HepG2 (cell line): ENCODE data around the gene IGSF21. TPM values are rescaled to one million over a fixed set of nuclear protein-coding genes. Genes with fewer than 3 reads are reported as not detected.

ENCODE experiments used
- ATAC-seq: fragments of 200-7000 bp; cut with Tn5 transposase; 3 replicates; pipeline ENCODE4 v1.9.1; 2020; ENCODE audit warnings: mild to moderate bottlenecking, moderate library complexity
- BruUV-seq: library from RNA; stranded (reverse); fragments of 400-500 nt; replicated peaks from 2 replicates; lab custom pipeline; 2021; lab: Mats Ljungman, UMichigan
- CTCF ChIA-PET: fragments of 300-600 bp; formaldehyde crosslinking; extraction: SDS; loops from one replicate; lab custom pipeline; 2021; ENCODE audit warnings: low total read pairs, inconsistent platforms, low intra/inter-chr PET ratio; lab: Yijun Ruan, JAX
- POLR2A ChIA-PET: fragments of 350-600 bp; sonication (Branson Sonifier 250); formaldehyde crosslinking; loops from one replicate; lab custom pipeline; 2020; ENCODE audit warnings: antibody characterized with exemption, inconsistent platforms; lab: Yijun Ruan, JAX
- DNase-seq: peaks from one replicate; pipeline ENCODE4 v3.0.0-alpha.2; 2015; ENCODE audit warnings: low spot score
- FAIRE-seq: peaks from 3 replicates; lab custom pipeline; 2011; peaks lifted over from hg19 to GRCh38; lab: Jason Lieb, UNC
- H2AFZ ChIP-seq: one replicate; pipeline ENCODE4 v1.6.1; 2011; ENCODE audit warnings: low read length, inconsistent platforms
- H3K27ac ChIP-seq: fragments of 300-600 bp; 3 replicates; pipeline ENCODE4 v1.8.0; 2011; ENCODE audit warnings: mixed run types, mild to moderate bottlenecking, mixed read lengths, low read length, inconsistent platforms; ENCODE audit not compliant: insufficient read depth; ENCODE audit errors: extremely low read length
- H3K27me3 ChIP-seq, 2 experiments: fragments of 200-600 bp in 1 of 2; 2 replicates in 1 of 2; 3 replicates in 1 of 2; pipeline versions ENCODE4 v1.6.0 to v1.8.0; 2011; ENCODE audit warnings: low read length in 2 of 2, mild to moderate bottlenecking in 2 of 2, moderate library complexity in 2 of 2, inconsistent platforms in 1 of 2; ENCODE audit not compliant: insufficient read depth in 2 of 2, control insufficient read depth in 1 of 2
- H3K36me3 ChIP-seq, 2 experiments: fragments of 200-600 bp in 1 of 2; replicated peaks in 1 of 2; 2 replicates in 1 of 2; 3 replicates in 1 of 2; pipeline versions ENCODE4 v1.5.1 to v1.8.0; 2011; ENCODE audit warnings: low read length in 2 of 2, inconsistent platforms in 1 of 2; ENCODE audit not compliant: insufficient read depth in 2 of 2, control insufficient read depth in 1 of 2
- H3K4me1 ChIP-seq: 2 replicates; pipeline ENCODE4 v1.5.1; 2012; ENCODE audit warnings: low read length, inconsistent platforms; ENCODE audit not compliant: insufficient read depth
- H3K4me2 ChIP-seq: 2 replicates; pipeline ENCODE4 v1.6.0; 2011; ENCODE audit warnings: low read depth, low read length, inconsistent platforms
- H3K4me3 ChIP-seq, 3 experiments: fragments of 200-600 bp in 1 of 3; sonication (generic), shearing (Covaris generic) in 1 of 3; replicated peaks in 1 of 3; 2 replicates each; pipeline ENCODE4 v1.5.1; 2011 to 2016; ENCODE audit warnings: low read length in 3 of 3, inconsistent platforms in 2 of 3, low read depth in 2 of 3, mild to moderate bottlenecking in 2 of 3, control low read depth in 1 of 3, mixed read lengths in 1 of 3; ENCODE audit not compliant: insufficient read depth in 1 of 3
- H3K79me2 ChIP-seq: one replicate; pipeline ENCODE4 v1.6.1; 2011; ENCODE audit warnings: low read length, inconsistent platforms; ENCODE audit not compliant: insufficient read depth
- H3K9ac ChIP-seq: 2 replicates; pipeline ENCODE4 v1.6.0; 2011; ENCODE audit warnings: mild to moderate bottlenecking, low read depth, low read length, inconsistent platforms; ENCODE audit not compliant: insufficient read depth
- H3K9me3 ChIP-seq: 2 replicates; pipeline ENCODE4 v1.5.1; 2012; ENCODE audit warnings: mild to moderate bottlenecking, low read length
- H4K20me1 ChIP-seq: 2 replicates; pipeline ENCODE4 v1.6.0; 2011; ENCODE audit warnings: inconsistent platforms, mild to moderate bottlenecking, low read length, moderate library complexity; ENCODE audit not compliant: insufficient read depth
- ATRX ChIP-seq: sonication (generic); formaldehyde crosslinking; IDR thresholded peaks from 2 replicates; pipeline ENCODE4 v1.4.0; 2020; ENCODE audit warnings: missing genetic modification reagents, borderline replicate concordance
- CREM ChIP-seq, 2 experiments: sonication (generic) in 1 of 2; formaldehyde crosslinking in 1 of 2; IDR thresholded peaks; 2 replicates each; pipeline versions ENCODE4 v1.4.0 to v1.6.1; 2016 to 2020; ENCODE audit warnings: antibody characterized with exemption in 1 of 2, mild to moderate bottlenecking in 1 of 2, missing genetic modification reagents in 1 of 2
- GLMP ChIP-seq: sonication (generic); formaldehyde crosslinking; IDR thresholded peaks from 2 replicates; pipeline ENCODE4 v1.9.0; 2021; ENCODE audit warnings: missing genetic modification reagents, mild to moderate bottlenecking, borderline replicate concordance
- HOXA9 ChIP-seq: sonication (generic); formaldehyde crosslinking; IDR thresholded peaks from 2 replicates; pipeline ENCODE4 v1.8.1; 2022; ENCODE audit warnings: missing genetic modification reagents, mild to moderate bottlenecking, moderate library complexity, borderline replicate concordance
- KDM3A ChIP-seq: IDR thresholded peaks from 2 replicates; pipeline ENCODE4 v1.6.1; 2018; ENCODE audit warnings: low read depth, missing compliant biosample characterization
- RAD21 ChIP-seq: fragments of 450-650 bp; formaldehyde crosslinking; IDR thresholded peaks from 2 replicates; pipeline ENCODE4 v1.5.0; 2020; ENCODE audit warnings: mild to moderate bottlenecking
- SMAD1 ChIP-seq: sonication (generic); formaldehyde crosslinking; IDR thresholded peaks from 2 replicates; pipeline ENCODE4 v1.4.0; 2020; ENCODE audit warnings: missing genetic modification reagents, low read depth, mild to moderate bottlenecking, borderline replicate concordance
- XBP1 ChIP-seq: sonication (generic); formaldehyde crosslinking; IDR thresholded peaks from 2 replicates; pipeline ENCODE4 v1.5.0; 2020; ENCODE audit warnings: missing genetic modification reagents
- ZBTB1 ChIP-seq: sonication (generic); formaldehyde crosslinking; IDR thresholded peaks from 2 replicates; pipeline ENCODE4 v1.4.0; 2020; ENCODE audit warnings: missing genetic modification reagents, borderline replicate concordance
- ZC3H4 ChIP-seq: sonication (generic); formaldehyde crosslinking; IDR thresholded peaks from 2 replicates; pipeline ENCODE4 v1.4.0; 2020; ENCODE audit warnings: missing genetic modification reagents, borderline replicate concordance
- ZFP41 ChIP-seq: sonication (generic); formaldehyde crosslinking; IDR thresholded peaks from 2 replicates; pipeline ENCODE4 v1.4.0; 2020; ENCODE audit warnings: mild to moderate bottlenecking, missing genetic modification reagents, borderline replicate concordance
- ZNF547 ChIP-seq: sonication (generic); formaldehyde crosslinking; IDR thresholded peaks from 2 replicates; pipeline ENCODE4 v1.5.1; 2020; ENCODE audit warnings: mild to moderate bottlenecking, missing genetic modification reagents
- ZNF777 ChIP-seq: sonication (generic); formaldehyde crosslinking; IDR thresholded peaks from 2 replicates; pipeline ENCODE4 v1.4.0; 2020; ENCODE audit warnings: missing genetic modification reagents
- ZNF850 ChIP-seq: sonication (generic); formaldehyde crosslinking; conservative IDR thresholded peaks from 2 replicates; pipeline ENCODE4 v1.9.0; 2021; ENCODE audit warnings: mild to moderate bottlenecking, missing genetic modification reagents
- WGBS: methylation state at CpG from one replicate; pipeline ENCODE4 v1.1.6; 2017; ENCODE audit warnings: low lambda C conversion rate; 5-methylcytosine and 5-hydroxymethylcytosine counted together
- in situ Hi-C: cut with HindIII; loops from 2 replicates; pipeline ENCODE4 v1.10.0; 2017; ENCODE audit warnings: low pct_unique_long_range_greater_than_20kb; ENCODE audit not compliant: extremely low pct_ligation_motif_present
- intact Hi-C: fragments of 100-400 bp; cut with micrococcal nuclease; formaldehyde crosslinking; loops from one replicate; pipeline ENCODE4 v1.10.0; 2022; ENCODE audit not compliant: unreplicated experiment
- polyA plus RNA-seq, 8 experiments: library from polyadenylated mRNA; depleted of rRNA in 3 of 8; stranded (reverse) in 7 of 8; unstranded in 1 of 8; fragments of >200 nt; fragmentation: Illumina TruSeq in 4 of 8; extraction: Trizol in 4 of 8; gene quantifications; 2 replicates each; pipeline versions ENCODE4 v1.2.1 to v1.2.3, GENCODE V29; 2011 to 2016; ENCODE audit warnings: low read depth in 4 of 8, missing spikeins in 1 of 8, mixed read lengths in 1 of 8; ENCODE audit not compliant: insufficient read depth in 1 of 8
- total RNA-seq, 5 experiments: library from RNA; depleted of rRNA; stranded (reverse); fragments of >200 nt; fragmentation: Illumina TruSeq; extraction: Trizol; gene quantifications; 2 replicates each; pipeline ENCODE4 v1.2.3, GENCODE V29; 2016; ENCODE audit warnings: low read depth in 1 of 5

The IGSF21 gene
- total and polyA plus RNA-seq, 2 of the 13 experiments (the other 11 are each of a cell fraction or from before 2014, with no cell fraction given) = not detected

DNA sequence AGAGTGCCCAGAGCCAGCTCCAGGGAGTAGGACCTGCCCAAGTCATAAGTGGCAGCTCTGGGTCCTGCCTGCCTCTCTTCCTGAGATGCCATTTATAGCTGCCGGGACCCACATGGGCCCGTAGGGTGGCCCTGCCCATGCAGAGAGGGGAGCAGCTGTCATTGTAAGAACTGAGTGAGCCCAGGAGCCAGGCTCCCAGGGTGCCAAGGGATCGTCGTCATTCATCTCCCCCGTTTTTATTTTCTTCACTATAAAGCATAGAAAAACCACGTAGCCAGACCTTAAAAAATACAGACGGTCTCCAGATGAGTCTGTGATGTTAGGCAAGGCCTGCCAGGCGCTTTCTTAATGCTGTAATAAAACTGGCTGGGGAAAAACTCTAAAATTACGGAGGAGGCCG lies 90.7 kb downstream of the IGSF21 start (continued):
- TF ChIP-seq RAD21 (CRISPR knock-in tag) (no peak), CREM (IDR thresholded peaks at IDR 0.05) (no peak), CREM (CRISPR knock-in tag; IDR thresholded peaks at IDR 0.05) (no peak), ATRX (CRISPR knock-in tag) (no peak), KDM3A (CRISPR knock-in tag) (no peak), GLMP (CRISPR knock-in tag) (no peak), ZNF547 (CRISPR knock-in tag) (no peak), ZC3H4 (CRISPR knock-in tag) (no peak), ZNF850 (CRISPR knock-in tag) (no peak), ZNF777 (CRISPR knock-in tag) (no peak)

GRCh38 chr1:18199462-18199861 lies 91.9 kb downstream of the IGSF21 start:
- H3K79me2 ChIP-seq = no peaks in the 10 kb centered on the region
- no peaks in the 10 kb centered on the region for H3K4me1 ChIP-seq
- intact Hi-C loops (no loop called here), in situ Hi-C loops (no loop called here)
- BruUV-seq = no TSS peak
- POLR2A ChIA-PET = no interaction called here
- no peak overlapping the region for H3K9ac ChIP-seq
- WGBS = 21% methylated on average over 10 of the region's 14 CpGs
- TF ChIP-seq ZFP41 (CRISPR knock-in tag) (no peak), SMAD1 (CRISPR knock-in tag) (no peak), HOXA9 (no peak), ZBTB1 (no peak), XBP1 (CRISPR knock-in tag) (no peak)
- DNase-seq (no peak), ATAC-seq (no peak), FAIRE-seq (no peak)
- H2AFZ ChIP-seq = no peak overlapping the region
- no peak overlapping the region for H3K4me3 ChIP-seq
- H4K20me1 ChIP-seq = no peaks in the 10 kb centered on the region
- H3K9me3 ChIP-seq = no peaks in the 10 kb centered on the region
- H3K4me2 ChIP-seq = no peak overlapping the region
- peaks cover 6 to 60% of the 10 kb centered on the region in 2 experiments; a peak in 4 of 5 replicates for H3K27me3 ChIP-seq
- no peak overlapping the region for H3K27ac ChIP-seq
- no peaks in the 10 kb centered on the region for H3K36me3 ChIP-seq
- CTCF ChIA-PET = no interaction called here
